Activated CD4-positive, CD25-positive, alpha-beta regulatory T cell treated with anti-CD3 and anti-CD28 coated beads, Interleukin-2, amount 50 U/mL, for 16 hours (primary cell): ENCODE data around the gene MAPT.
"Not testable (repeated sequence)": the region's sequence is repeated elsewhere in the genome, so short reads cannot be mapped to it uniquely, and the experiment has no call there.

Source experiments
- DNase-seq: peaks from one replicate; pipeline ENCODE4 v3.0.0-alpha.2; 2020; ENCODE audit warnings: low read depth, low spot score

MAPT gene

GRCh38 chr17:45952814-45953320 is 58.5 kb downstream of the MAPT start:
- DNase-seq = no peak

- DNase-seq = no peak
Observed at GRCh38 chr17:45953561-45953960, 59.2 kb downstream of the MAPT start.

DNA sequence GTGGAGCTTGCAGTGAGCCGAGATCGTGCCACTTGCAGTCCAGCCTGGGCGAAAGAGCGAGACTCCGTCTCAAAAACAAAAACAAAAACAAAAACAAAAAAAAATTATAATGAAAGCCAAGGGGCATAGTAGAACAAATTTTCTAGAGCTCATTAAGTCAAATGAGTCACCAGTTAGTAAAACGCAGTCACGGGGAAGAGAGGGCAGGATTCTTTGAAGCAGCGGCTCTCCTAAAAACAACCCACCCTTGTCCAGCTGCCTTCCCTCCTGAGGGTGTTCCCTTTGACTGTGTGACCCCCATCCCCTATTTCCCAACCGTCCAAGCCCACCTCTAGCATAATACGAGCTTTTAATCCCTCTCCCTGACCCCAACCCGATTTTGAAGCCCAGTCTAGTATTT is 60.6 kb downstream of the MAPT start:
- DNase-seq = no peak

DNA sequence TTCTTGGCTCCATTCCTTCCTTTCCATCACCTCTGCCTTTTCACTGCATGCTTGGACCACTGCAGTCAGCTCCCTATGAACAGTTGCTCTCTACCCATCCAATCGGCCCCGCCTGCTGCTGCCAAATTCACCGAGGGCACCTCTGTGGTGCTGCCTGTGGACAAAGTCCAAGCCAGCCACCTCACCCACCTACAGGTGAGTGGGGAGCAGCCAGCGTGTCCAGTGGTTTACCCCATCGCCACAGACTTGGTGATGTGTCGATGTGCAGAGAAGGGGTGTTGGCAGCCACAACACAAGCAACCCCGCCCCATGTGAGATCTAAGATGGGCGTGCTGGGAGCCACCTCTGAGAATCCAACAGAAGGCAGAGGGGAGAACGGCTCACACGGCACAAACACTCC is 61.0 kb downstream of the MAPT start:
- no peak for DNase-seq

GRCh38 chr17:45956090-45956489 is 61.7 kb downstream of the MAPT start:
- DNase-seq = no peak

- not testable (repeated sequence) for DNase-seq
Observed at GRCh38 chr17:45956746-45957145, 62.4 kb downstream of the MAPT start.

- DNase-seq = no peak
Observed at GRCh38 chr17:45958307-45958706, 64.0 kb downstream of the MAPT start.

- no peak for DNase-seq
Observed at GRCh38 chr17:45958994-45959665, 64.8 kb downstream of the MAPT start.

- DNase-seq = no peak
Observed at GRCh38 chr17:45960311-45960710, 66.0 kb downstream of the MAPT start.

DNA sequence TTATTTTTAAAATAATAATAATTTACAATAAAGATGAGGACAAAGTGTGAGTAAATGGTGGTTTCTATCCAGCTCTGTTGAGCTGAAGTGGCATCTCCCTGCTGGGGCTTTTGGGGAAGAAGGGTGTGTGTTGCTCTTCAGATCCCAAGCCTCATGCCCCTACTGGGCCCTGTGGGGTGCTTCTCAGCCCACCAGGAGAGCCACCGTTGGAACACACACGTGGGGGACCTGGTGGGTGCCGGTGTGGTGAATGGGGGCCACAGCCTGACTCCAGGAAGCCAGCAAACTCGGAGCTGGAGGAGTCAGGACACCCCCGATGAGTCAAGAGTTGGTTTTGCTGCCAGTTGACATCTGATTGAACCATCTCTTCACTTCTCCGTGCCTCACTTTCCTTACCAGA is 66.9 kb downstream of the MAPT start:
- no peak for DNase-seq

DNA sequence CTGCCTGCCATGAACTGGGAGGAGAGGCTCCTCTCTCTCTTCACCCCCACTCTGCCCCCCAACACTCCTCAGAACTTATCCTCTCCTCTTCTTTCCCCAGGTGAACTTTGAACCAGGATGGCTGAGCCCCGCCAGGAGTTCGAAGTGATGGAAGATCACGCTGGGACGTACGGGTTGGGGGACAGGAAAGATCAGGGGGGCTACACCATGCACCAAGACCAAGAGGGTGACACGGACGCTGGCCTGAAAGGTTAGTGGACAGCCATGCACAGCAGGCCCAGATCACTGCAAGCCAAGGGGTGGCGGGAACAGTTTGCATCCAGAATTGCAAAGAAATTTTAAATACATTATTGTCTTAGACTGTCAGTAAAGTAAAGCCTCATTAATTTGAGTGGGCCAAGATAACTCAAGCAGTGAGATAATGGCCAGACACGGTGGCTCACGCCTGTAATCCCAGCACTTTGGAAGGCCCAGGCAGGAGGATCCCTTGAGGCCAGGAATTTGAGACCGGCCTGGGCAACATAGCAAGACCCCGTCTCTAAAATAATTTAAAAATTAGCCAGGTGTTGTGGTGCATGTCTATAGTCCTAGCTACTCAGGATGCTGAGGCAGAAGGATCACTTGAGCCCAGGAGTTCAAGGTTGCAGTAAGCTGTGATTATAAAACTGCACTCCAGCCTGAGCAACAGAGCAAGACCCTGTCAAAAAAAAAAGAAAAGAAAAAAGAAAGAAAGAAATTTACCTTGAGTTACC is 68.0 kb downstream of the MAPT start:
- no peak for DNase-seq

DNA sequence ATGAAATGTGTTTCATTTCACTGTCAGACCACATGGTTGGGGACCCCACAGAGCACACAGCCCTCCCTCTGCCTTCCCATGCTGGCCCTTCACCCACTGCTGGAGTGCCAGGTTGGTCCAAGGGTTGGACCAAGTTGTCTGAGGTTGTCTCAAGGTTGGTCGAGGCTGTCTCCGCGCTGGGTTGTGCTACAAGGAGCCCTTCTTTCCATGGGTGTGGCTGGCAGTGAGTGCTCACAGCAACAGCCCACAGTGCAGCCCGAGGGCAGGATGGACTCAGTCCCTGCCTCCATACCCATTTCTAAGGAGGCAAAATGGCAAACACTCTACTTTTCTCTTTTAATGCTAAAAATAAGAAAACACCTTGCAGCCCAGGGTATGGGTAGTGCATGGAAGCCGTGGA is 68.9 kb downstream of the MAPT start:
- DNase-seq = no peak

DNA sequence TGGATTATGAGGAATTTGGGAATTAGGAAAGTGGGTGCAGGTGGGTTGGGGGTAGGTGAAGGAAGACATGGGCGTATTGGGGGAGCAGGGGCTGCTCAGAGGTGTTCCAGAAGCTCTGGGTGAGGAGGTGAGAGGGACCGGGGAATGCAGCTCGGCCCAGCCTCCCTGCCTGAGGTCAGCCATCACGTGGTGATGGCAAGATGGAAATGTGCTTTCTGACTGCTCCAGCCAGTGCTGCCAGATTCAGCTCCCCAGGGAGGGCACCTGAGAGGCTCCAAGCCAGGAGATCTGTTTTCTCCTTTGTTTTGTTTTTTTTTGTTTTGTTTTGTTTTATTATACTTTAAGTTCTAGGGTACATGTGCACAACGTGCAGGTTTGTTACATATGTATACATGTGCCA is 69.5 kb downstream of the MAPT start:
- no peak for DNase-seq

DNA sequence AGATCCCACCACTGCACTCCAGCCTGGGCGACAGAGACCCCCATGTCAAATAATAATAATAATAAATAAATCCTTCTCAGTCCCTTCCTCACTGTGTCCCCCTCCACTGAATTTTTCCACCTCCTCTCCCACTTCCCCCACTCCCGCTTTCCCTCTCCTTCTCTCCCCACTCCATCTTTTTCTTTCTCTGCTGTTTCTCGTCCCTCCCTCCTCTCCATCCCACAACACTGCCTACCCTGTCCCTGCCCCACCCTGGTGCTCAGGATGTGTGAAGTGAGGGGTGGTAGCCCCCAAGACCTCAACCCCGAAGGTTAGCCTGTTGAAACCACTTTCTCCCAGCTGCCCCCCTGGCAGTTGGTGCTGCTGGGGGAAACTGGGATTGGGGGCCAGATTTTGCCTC is 70.3 kb downstream of the MAPT start:
- no peak for DNase-seq

- no peak for DNase-seq
Observed at GRCh38 chr17:45965812-45966211, 71.5 kb downstream of the MAPT start.

DNA sequence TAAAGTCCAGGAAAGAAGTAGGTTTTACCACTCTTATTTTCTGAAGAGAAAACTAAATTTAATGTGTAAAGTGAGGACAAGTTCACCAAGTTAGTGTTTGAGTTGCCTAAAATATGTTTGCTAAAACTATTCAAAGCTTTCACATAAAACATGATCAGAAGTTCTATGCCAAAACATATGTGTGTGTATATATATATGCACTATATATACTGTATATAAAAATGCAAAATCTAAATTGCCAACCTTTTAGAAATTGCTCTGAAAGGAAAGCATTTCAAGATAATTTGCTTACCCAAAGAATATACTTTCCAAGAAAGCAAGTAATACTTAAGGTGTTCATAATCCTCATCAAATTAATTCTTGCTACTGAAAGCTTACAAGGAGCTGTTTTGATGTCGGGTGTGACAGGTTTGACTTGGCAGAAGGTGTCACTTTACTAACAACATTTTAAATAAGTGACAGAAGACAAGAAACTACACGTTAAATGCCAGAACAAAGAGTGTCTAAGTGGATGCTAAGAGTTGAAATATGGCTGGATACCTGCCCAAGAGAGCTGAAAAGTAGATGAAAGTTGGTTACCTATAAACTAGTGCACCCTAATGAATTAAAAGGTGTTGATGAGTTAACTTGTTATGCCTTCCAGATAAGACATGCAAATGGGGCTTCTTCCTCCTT is 72.4 kb downstream of the MAPT start:
- no peak for DNase-seq

DNA sequence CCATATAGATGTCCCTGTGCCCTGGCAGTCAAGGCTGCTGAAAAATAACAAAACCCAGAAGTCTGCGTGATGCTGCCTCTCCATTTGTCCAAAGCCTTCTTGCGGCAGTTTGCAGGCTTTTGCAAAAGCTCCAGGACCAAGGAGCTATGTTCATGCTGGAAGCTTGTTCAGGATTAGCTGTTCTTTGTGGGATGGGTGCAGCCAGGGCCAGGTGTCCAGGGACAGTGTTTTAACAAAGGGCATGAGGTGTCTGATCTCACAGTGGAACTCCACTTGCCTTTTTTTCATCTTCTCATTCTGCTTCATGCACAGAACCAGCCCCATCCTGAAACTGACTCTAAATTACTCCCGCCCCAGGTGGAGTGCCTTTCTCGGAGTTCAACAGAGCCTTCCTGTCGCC is 73.0 kb downstream of the MAPT start:
- DNase-seq = no peak

- DNase-seq = no peak
Observed at GRCh38 chr17:45968732-45969131, 74.4 kb downstream of the MAPT start.

GRCh38 chr17:45969726-45970125 is 75.4 kb downstream of the MAPT start:
- no peak for DNase-seq

DNA sequence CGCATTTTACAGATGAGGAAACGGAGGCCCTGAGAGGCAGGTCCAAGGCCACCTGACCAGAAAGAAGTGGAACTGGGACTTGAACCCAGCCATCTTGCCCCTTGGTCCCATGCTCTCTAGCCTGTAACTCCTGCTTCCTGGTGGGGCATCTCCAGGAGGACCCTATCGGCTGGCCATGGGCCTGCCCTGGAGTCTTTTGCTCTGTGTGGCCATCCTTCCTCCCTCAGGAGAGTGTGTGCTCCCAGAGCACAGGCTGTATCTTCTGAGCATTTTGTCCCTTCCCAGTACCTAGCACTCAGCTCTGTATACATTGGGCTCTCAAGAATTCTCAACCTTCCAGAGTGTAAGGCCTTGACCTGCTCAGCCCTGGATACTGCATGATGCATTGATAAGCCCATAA is 76.3 kb downstream of the MAPT start:
- DNase-seq = no peak

GRCh38 chr17:45971698-45972141 is 77.4 kb downstream of the MAPT start:
- no peak for DNase-seq

DNA sequence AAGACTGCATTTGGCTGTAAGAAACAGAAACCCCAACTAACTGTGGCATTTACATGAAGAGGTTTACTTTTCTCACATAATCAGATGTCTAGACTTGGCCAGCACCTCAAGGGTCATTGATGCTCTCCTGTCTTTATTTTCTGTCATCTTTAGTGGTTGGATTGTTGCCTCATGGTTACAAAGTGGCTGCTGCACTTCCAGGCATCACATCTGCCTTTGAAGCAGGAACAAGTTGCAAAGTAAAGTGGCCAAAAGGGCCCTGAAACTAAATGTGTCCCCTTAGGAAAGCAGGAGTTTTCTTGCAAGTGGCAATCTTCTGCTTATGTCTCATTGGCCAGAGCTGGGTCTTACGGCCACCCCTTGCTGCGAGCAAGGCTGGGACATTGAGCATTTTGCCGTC is 78.2 kb downstream of the MAPT start:
- DNase-seq = no peak
